ENCODE results near the gene PTPRF.

Gene PTPRF

GRCh38 chr1:43507296-43508295, 23.1 kb upstream of the PTPRF start:
- H3K27ac Mint-ChIP-seq = no peak overlapping the region
- H3K4me3 Mint-ChIP-seq = no peak overlapping the region
- DNase-seq (ENCODE audit: low spot score in 2 of 2) (no peak), ATAC-seq (ENCODE audit: low read depth) (no peak)
- H3K4me1 Mint-ChIP-seq = no peaks in the 10 kb centered on the region
- peaks cover 21% of the 10 kb centered on the region for H3K27me3 Mint-ChIP-seq
- H3K9me3 Mint-ChIP-seq = peaks cover 5% of the 10 kb centered on the region
- H3K36me3 Mint-ChIP-seq = no peaks in the 10 kb centered on the region

- Mint-ChIP-seq H3K27ac (no peak overlapping the region), H3K9me3 (peaks cover 5% of the 10 kb centered on the region), H3K36me3 (no peaks in the 10 kb centered on the region), H3K4me3 (no peak overlapping the region), H3K4me1 (no peaks in the 10 kb centered on the region), H3K27me3 (peaks cover 21% of the 10 kb centered on the region)
- DNase-seq (ENCODE audit: low spot score in 2 of 2) (no peak), ATAC-seq (ENCODE audit: low read depth) (no peak)
These were observed 21.5 kb upstream of the PTPRF start for GRCh38 chr1:43509007-43509739.

- no peaks in the 10 kb centered on the region for H3K4me1 Mint-ChIP-seq
- peaks cover 5% of the 10 kb centered on the region for H3K9me3 Mint-ChIP-seq
- H3K27me3 Mint-ChIP-seq = peaks cover 21% of the 10 kb centered on the region
- H3K4me3 Mint-ChIP-seq = no peak overlapping the region
- ATAC-seq (ENCODE audit: low read depth) (no peak), DNase-seq (ENCODE audit: low spot score in 2 of 2) (no peak)
- H3K36me3 Mint-ChIP-seq = no peaks in the 10 kb centered on the region
- no peak overlapping the region for H3K27ac Mint-ChIP-seq
These were observed 20.8 kb upstream of the PTPRF start for GRCh38 chr1:43509740-43510375.

GRCh38 chr1:43510621-43511020, 20.1 kb upstream of the PTPRF start:
- Mint-ChIP-seq H3K4me3 (no peak overlapping the region), H3K9me3 (peaks cover 5% of the 10 kb centered on the region)
- no peak for DNase-seq (ENCODE audit: low spot score in 2 of 2)

GRCh38 chr1:43511394-43511793, 19.3 kb upstream of the PTPRF start:
- peaks cover 17% of the 10 kb centered on the region for H3K27me3 Mint-ChIP-seq
- no peak overlapping the region for H3K27ac Mint-ChIP-seq
- peaks cover 5% of the 10 kb centered on the region for H3K9me3 Mint-ChIP-seq
- H3K4me3 Mint-ChIP-seq = no peak overlapping the region
- no peaks in the 10 kb centered on the region for H3K4me1 Mint-ChIP-seq
- no peak for ATAC-seq (ENCODE audit: low read depth)
- no peaks in the 10 kb centered on the region for H3K36me3 Mint-ChIP-seq
- no peak for DNase-seq (ENCODE audit: low spot score in 2 of 2)

More at GRCh38 chr1:43510621-43511020, 20.1 kb upstream of the PTPRF start:
- Mint-ChIP-seq H3K4me1 (no peaks in the 10 kb centered on the region), H3K27me3 (peaks cover 21% of the 10 kb centered on the region), H3K36me3 (no peaks in the 10 kb centered on the region), H3K27ac (no peak overlapping the region)
- no peak for ATAC-seq (ENCODE audit: low read depth)

- Mint-ChIP-seq H3K9me3 (peaks cover 5% of the 10 kb centered on the region), H3K4me1 (no peaks in the 10 kb centered on the region), H3K4me3 (no peak overlapping the region), H3K27me3 (peaks cover 12% of the 10 kb centered on the region), H3K36me3 (no peaks in the 10 kb centered on the region), H3K27ac (no peak overlapping the region)
- ATAC-seq (ENCODE audit: low read depth) = no peak
- no peak for DNase-seq (ENCODE audit: low spot score in 2 of 2)
These were observed 18.6 kb upstream of the PTPRF start for GRCh38 chr1:43512133-43512532.

- Mint-ChIP-seq H3K36me3 (no peaks in the 10 kb centered on the region), H3K27me3 (peaks cover 11% of the 10 kb centered on the region), H3K4me3 (no peak overlapping the region), H3K4me1 (no peaks in the 10 kb centered on the region), H3K27ac (no peak overlapping the region), H3K9me3 (peaks cover 5% of the 10 kb centered on the region)
- ATAC-seq (ENCODE audit: low read depth) (no peak), DNase-seq (ENCODE audit: low spot score in 2 of 2) (no peak)
These were observed 18.0 kb upstream of the PTPRF start for GRCh38 chr1:43512681-43513080.

GRCh38 chr1:43513471-43514173, 17.1 kb upstream of the PTPRF start:
- ATAC-seq (ENCODE audit: low read depth) = no peak
- H3K4me3 Mint-ChIP-seq = no peak overlapping the region
- H3K4me1 Mint-ChIP-seq = no peaks in the 10 kb centered on the region
- no peaks in the 10 kb centered on the region for H3K36me3 Mint-ChIP-seq
- H3K27ac Mint-ChIP-seq = no peak overlapping the region
- H3K9me3 Mint-ChIP-seq = peaks cover 5% of the 10 kb centered on the region
- H3K27me3 Mint-ChIP-seq = peaks cover 7% of the 10 kb centered on the region
- DNase-seq (ENCODE audit: low spot score in 2 of 2) = no peak

- DNase-seq (ENCODE audit: low spot score in 2 of 2) = no peak
- ATAC-seq (ENCODE audit: low read depth) = no peak
- peaks cover 23% of the 10 kb centered on the region for H3K27me3 Mint-ChIP-seq
- H3K36me3 Mint-ChIP-seq = no peaks in the 10 kb centered on the region
- H3K4me1 Mint-ChIP-seq = no peaks in the 10 kb centered on the region
- no peak overlapping the region for H3K4me3 Mint-ChIP-seq
- no peak overlapping the region for H3K27ac Mint-ChIP-seq
- H3K9me3 Mint-ChIP-seq = no peaks in the 10 kb centered on the region
These were observed 11.6 kb upstream of the PTPRF start for GRCh38 chr1:43518935-43519686.

GRCh38 chr1:43520100-43520778, 10.4 kb upstream of the PTPRF start:
- Mint-ChIP-seq H3K4me3 (no peak overlapping the region), H3K9me3 (no peaks in the 10 kb centered on the region), H3K27ac (no peak overlapping the region), H3K27me3 (peaks cover 29% of the 10 kb centered on the region), H3K36me3 (no peaks in the 10 kb centered on the region), H3K4me1 (no peaks in the 10 kb centered on the region)
- no peak for ATAC-seq (ENCODE audit: low read depth)
- no peak for DNase-seq (ENCODE audit: low spot score in 2 of 2)

GRCh38 chr1:43521078-43521477, 9.6 kb upstream of the PTPRF start:
- no peak overlapping the region for H3K4me3 Mint-ChIP-seq
- H3K27ac Mint-ChIP-seq = no peak overlapping the region
- peaks cover 30% of the 10 kb centered on the region for H3K27me3 Mint-ChIP-seq
- DNase-seq (ENCODE audit: low spot score in 2 of 2) (no peak), ATAC-seq (ENCODE audit: low read depth) (no peak)
- no peaks in the 10 kb centered on the region for H3K9me3 Mint-ChIP-seq
- H3K4me1 Mint-ChIP-seq = no peaks in the 10 kb centered on the region
- H3K36me3 Mint-ChIP-seq = no peaks in the 10 kb centered on the region

GRCh38 chr1:43521756-43522155, 8.9 kb upstream of the PTPRF start:
- DNase-seq (ENCODE audit: low spot score in 2 of 2) (no peak), ATAC-seq (ENCODE audit: low read depth) (no peak)
- H3K36me3 Mint-ChIP-seq = no peaks in the 10 kb centered on the region
- no peaks in the 10 kb centered on the region for H3K4me1 Mint-ChIP-seq
- peaks cover 30% of the 10 kb centered on the region for H3K27me3 Mint-ChIP-seq
- H3K9me3 Mint-ChIP-seq = no peaks in the 10 kb centered on the region
- no peak overlapping the region for H3K27ac Mint-ChIP-seq
- no peak overlapping the region for H3K4me3 Mint-ChIP-seq

GRCh38 chr1:43522431-43522775, 8.3 kb upstream of the PTPRF start:
- Mint-ChIP-seq H3K9me3 (no peaks in the 10 kb centered on the region), H3K27ac (no peak overlapping the region), H3K4me1 (no peaks in the 10 kb centered on the region), H3K36me3 (no peaks in the 10 kb centered on the region), H3K27me3 (peaks cover 30% of the 10 kb centered on the region), H3K4me3 (no peak overlapping the region)
- DNase-seq (ENCODE audit: low spot score in 2 of 2) = no peak
- no peak for ATAC-seq (ENCODE audit: low read depth)
